HEK293 (cell line): ENCODE data around the gene MATCAP1.
A peak's percentile ranks its signal among the peaks of the same experiment; 100 is the strongest.

Experiments
- GLI4 ChIP-seq: fragments of 450-650 bp; formaldehyde crosslinking; IDR thresholded peaks from 2 replicates; pipeline ENCODE4 v1.5.1; 2016; ENCODE audit warnings: missing biosample characterization, missing genetic modification characterization
- KLF16 ChIP-seq: fragments of 450-650 bp; formaldehyde crosslinking; IDR thresholded peaks from 2 replicates; pipeline ENCODE4 v1.5.1; 2017; ENCODE audit warnings: missing biosample characterization, missing genetic modification characterization
- KLF7 ChIP-seq: fragments of 450-650 bp; formaldehyde crosslinking; IDR thresholded peaks from 2 replicates; pipeline ENCODE4 v1.5.1; 2016; ENCODE audit warnings: missing biosample characterization, missing genetic modification characterization, borderline replicate concordance
- MYNN ChIP-seq: fragments of 450-650 bp; formaldehyde crosslinking; IDR thresholded peaks from 2 replicates; pipeline ENCODE4 v1.5.1; 2016; ENCODE audit warnings: missing biosample characterization, missing genetic modification characterization, borderline replicate concordance
- OVOL3 ChIP-seq: fragments of 450-650 bp; formaldehyde crosslinking; IDR thresholded peaks from 2 replicates; pipeline ENCODE4 v1.5.1; 2016; ENCODE audit warnings: missing biosample characterization, missing genetic modification characterization
- SP2 ChIP-seq: fragments of 450-650 bp; formaldehyde crosslinking; IDR thresholded peaks from 2 replicates; pipeline ENCODE4 v1.5.1; 2016; ENCODE audit warnings: missing biosample characterization, missing genetic modification characterization
- WT1 ChIP-seq: fragments of 450-650 bp; formaldehyde crosslinking; IDR thresholded peaks from 2 replicates; pipeline ENCODE4 v1.5.1; 2016; ENCODE audit warnings: missing biosample characterization, missing genetic modification characterization
- ZBTB7A ChIP-seq: fragments of 450-650 bp; formaldehyde crosslinking; IDR thresholded peaks from 2 replicates; pipeline ENCODE4 v1.5.1; 2016; ENCODE audit warnings: low read depth, missing biosample characterization, missing genetic modification characterization
- ZNF114 ChIP-seq: fragments of 450-650 bp; formaldehyde crosslinking; IDR thresholded peaks from 2 replicates; pipeline ENCODE4 v1.5.0; 2017; ENCODE audit warnings: missing biosample characterization, missing genetic modification characterization
- ZNF19 ChIP-seq: fragments of 450-650 bp; formaldehyde crosslinking; IDR thresholded peaks from 2 replicates; pipeline ENCODE4; 2016; ENCODE audit warnings: missing biosample characterization, missing genetic modification characterization, low read depth
- ZNF239 ChIP-seq: fragments of 450-650 bp; formaldehyde crosslinking; IDR thresholded peaks from 2 replicates; pipeline ENCODE4 v1.5.1; 2016; ENCODE audit warnings: missing biosample characterization, missing genetic modification characterization
- ZNF324 ChIP-seq: fragments of 450-650 bp; formaldehyde crosslinking; IDR thresholded peaks from 2 replicates; pipeline ENCODE4 v1.5.1; 2016; ENCODE audit warnings: missing biosample characterization, missing genetic modification characterization
- ZNF354C ChIP-seq: fragments of 450-650 bp; formaldehyde crosslinking; IDR thresholded peaks from 2 replicates; pipeline ENCODE4 v1.5.1; 2016; ENCODE audit warnings: missing biosample characterization, missing genetic modification characterization, low read depth, borderline replicate concordance
- ZNF416 ChIP-seq: fragments of 450-650 bp; formaldehyde crosslinking; IDR thresholded peaks from 2 replicates; pipeline ENCODE4 v1.5.1; 2016; ENCODE audit warnings: missing biosample characterization, missing genetic modification characterization
- ZNF426 ChIP-seq: fragments of 450-650 bp; formaldehyde crosslinking; IDR thresholded peaks from 2 replicates; pipeline ENCODE4 v1.5.1; 2017; ENCODE audit warnings: missing biosample characterization, missing genetic modification characterization, mild to moderate bottlenecking, inconsistent platforms, moderate library complexity
- ZNF473 ChIP-seq: fragments of 450-650 bp; formaldehyde crosslinking; IDR thresholded peaks from 2 replicates; pipeline ENCODE4 v1.5.1; 2017; ENCODE audit warnings: missing biosample characterization, missing genetic modification characterization
- ZNF521 ChIP-seq: fragments of 450-650 bp; formaldehyde crosslinking; IDR thresholded peaks from 2 replicates; pipeline ENCODE4 v1.5.1; 2017; ENCODE audit warnings: missing biosample characterization, mild to moderate bottlenecking, missing genetic modification characterization
- ZNF548 ChIP-seq: fragments of 450-650 bp; formaldehyde crosslinking; IDR thresholded peaks from 2 replicates; pipeline ENCODE4 v1.5.1; 2016; ENCODE audit warnings: missing biosample characterization, missing genetic modification characterization
- ZNF555 ChIP-seq: fragments of 450-650 bp; formaldehyde crosslinking; conservative IDR thresholded peaks from 2 replicates; pipeline ENCODE4 v1.5.1; 2017; ENCODE audit warnings: missing biosample characterization, mild to moderate bottlenecking, missing genetic modification characterization, inconsistent platforms
- ZNF558 ChIP-seq: fragments of 450-650 bp; formaldehyde crosslinking; IDR thresholded peaks from 2 replicates; pipeline ENCODE4 v1.5.1; 2016; ENCODE audit warnings: missing biosample characterization, missing genetic modification characterization
- ZNF670 ChIP-seq: fragments of 450-650 bp; formaldehyde crosslinking; IDR thresholded peaks from 2 replicates; pipeline ENCODE4 v1.5.1; 2016; ENCODE audit warnings: missing biosample characterization, missing genetic modification characterization, low read depth
- ZNF677 ChIP-seq: fragments of 450-650 bp; IDR thresholded peaks from 2 replicates; pipeline ENCODE4 v1.5.0; 2018; ENCODE audit warnings: missing biosample characterization, mild to moderate bottlenecking, missing genetic modification characterization, moderate library complexity
- ZNF776 ChIP-seq: fragments of 450-650 bp; formaldehyde crosslinking; IDR thresholded peaks from 2 replicates; pipeline ENCODE4 v1.5.0; 2017; ENCODE audit warnings: missing biosample characterization, missing genetic modification characterization, borderline replicate concordance
- ZSCAN16 ChIP-seq: fragments of 450-650 bp; formaldehyde crosslinking; IDR thresholded peaks from 2 replicates; pipeline ENCODE4 v1.5.1; 2016; ENCODE audit warnings: missing biosample characterization, missing genetic modification characterization
- TF ChIP-seq, protein P1 (sequence below): fragments of 450-650 bp; formaldehyde crosslinking; conservative IDR thresholded peaks from 2 replicates; pipeline ENCODE4 v1.5.1; 2016; ENCODE audit warnings: low read depth, missing biosample characterization, missing genetic modification characterization
- TF ChIP-seq, protein P2 (sequence below): fragments of 450-650 bp; formaldehyde crosslinking; IDR thresholded peaks from 2 replicates; pipeline ENCODE4 v1.5.0; 2017; ENCODE audit warnings: missing biosample characterization, missing genetic modification characterization, borderline replicate concordance
- TF ChIP-seq, protein P3 (sequence below): fragments of 450-650 bp; formaldehyde crosslinking; conservative IDR thresholded peaks from 2 replicates; pipeline ENCODE4 v1.5.1; 2016; ENCODE audit warnings: low read depth, missing biosample characterization, missing genetic modification characterization
- TF ChIP-seq, protein P4 (sequence below): fragments of 450-650 bp; formaldehyde crosslinking; IDR thresholded peaks from 2 replicates; pipeline ENCODE4 v1.5.1; 2016; ENCODE audit warnings: missing biosample characterization, missing genetic modification characterization

Gene MATCAP1

DNA sequence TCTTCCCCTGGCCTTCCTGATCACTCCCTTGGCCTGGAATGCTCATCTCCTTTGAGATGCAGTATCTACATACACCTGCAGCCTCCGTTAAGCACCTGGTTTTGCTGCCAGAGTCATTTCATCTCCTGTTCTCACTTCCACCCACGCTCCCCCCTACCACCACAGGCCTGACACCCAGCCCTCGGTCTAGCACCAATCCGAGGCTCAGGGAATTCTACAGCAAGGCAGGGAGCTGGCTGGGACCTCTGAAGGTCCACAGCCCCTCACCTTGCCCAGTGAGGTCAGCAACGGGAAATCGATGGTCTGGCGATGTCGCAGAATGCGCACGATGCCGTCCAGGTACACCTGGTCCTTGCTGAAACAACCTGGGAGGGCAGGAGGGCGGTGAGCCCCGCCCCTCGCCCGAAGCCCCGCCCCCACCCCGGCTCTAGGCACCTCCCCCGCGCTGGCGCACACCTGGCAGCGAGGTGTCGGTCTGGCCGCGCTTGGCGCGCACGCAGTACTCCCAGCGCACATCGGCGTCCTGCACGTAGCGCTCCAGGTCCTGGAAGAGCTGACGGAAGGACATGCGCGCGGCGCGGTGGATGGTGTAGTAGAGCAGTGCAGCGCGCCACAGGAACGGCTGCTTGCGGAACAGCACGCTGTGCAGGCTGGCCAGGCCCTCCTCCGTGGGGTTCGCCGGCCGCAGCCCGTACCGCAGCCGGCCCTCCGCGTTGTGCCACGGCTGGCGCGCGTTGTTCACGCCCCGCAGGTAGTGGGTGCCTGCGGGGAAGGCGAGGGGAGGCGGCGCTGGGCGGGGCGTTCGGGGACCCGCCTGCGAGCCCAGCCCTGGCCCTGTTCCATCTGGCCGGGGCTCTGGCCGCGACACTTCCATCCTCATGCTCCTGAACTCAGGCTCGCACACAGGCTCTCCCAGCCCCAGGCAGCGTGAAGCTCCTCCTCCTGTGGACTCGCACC is 5.7 kb downstream of the MATCAP1 start (continued):
- TF ChIP-seq, protein P1, sequence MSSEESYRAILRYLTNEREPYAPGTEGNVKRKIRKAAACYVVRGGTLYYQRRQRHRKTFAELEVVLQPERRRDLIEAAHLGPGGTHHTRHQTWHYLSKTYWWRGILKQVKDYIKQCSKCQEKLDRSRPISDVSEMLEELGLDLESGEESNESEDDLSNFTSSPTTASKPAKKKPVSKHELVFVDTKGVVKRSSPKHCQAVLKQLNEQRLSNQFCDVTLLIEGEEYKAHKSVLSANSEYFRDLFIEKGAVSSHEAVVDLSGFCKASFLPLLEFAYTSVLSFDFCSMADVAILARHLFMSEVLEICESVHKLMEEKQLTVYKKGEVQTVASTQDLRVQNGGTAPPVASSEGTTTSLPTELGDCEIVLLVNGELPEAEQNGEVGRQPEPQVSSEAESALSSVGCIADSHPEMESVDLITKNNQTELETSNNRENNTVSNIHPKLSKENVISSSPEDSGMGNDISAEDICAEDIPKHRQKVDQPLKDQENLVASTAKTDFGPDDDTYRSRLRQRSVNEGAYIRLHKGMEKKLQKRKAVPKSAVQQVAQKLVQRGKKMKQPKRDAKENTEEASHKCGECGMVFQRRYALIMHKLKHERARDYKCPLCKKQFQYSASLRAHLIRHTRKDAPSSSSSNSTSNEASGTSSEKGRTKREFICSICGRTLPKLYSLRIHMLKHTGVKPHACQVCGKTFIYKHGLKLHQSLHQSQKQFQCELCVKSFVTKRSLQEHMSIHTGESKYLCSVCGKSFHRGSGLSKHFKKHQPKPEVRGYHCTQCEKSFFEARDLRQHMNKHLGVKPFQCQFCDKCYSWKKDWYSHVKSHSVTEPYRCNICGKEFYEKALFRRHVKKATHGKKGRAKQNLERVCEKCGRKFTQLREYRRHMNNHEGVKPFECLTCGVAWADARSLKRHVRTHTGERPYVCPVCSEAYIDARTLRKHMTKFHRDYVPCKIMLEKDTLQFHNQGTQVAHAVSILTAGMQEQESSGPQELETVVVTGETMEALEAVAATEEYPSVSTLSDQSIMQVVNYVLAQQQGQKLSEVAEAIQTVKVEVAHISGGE (tag by site-specific recombination), result peak; percentile 23; the same call in 1 of the 2 replicates
- TF ChIP-seq ZNF19, result no peak
- no peak for TF ChIP-seq ZNF473 (tag by site-specific recombination)
- no peak for TF ChIP-seq ZNF677
- TF ChIP-seq, protein P2, sequence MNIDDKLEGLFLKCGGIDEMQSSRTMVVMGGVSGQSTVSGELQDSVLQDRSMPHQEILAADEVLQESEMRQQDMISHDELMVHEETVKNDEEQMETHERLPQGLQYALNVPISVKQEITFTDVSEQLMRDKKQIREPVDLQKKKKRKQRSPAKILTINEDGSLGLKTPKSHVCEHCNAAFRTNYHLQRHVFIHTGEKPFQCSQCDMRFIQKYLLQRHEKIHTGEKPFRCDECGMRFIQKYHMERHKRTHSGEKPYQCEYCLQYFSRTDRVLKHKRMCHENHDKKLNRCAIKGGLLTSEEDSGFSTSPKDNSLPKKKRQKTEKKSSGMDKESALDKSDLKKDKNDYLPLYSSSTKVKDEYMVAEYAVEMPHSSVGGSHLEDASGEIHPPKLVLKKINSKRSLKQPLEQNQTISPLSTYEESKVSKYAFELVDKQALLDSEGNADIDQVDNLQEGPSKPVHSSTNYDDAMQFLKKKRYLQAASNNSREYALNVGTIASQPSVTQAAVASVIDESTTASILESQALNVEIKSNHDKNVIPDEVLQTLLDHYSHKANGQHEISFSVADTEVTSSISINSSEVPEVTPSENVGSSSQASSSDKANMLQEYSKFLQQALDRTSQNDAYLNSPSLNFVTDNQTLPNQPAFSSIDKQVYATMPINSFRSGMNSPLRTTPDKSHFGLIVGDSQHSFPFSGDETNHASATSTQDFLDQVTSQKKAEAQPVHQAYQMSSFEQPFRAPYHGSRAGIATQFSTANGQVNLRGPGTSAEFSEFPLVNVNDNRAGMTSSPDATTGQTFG, result no peak
- TF ChIP-seq ZNF354C (tag by site-specific recombination), result no peak
- TF ChIP-seq ZBTB7A, result no peak
- TF ChIP-seq ZNF324 (tag by site-specific recombination), result no peak
- peak; percentile 63 for TF ChIP-seq SP2 (tag by site-specific recombination)
- TF ChIP-seq, protein P3, sequence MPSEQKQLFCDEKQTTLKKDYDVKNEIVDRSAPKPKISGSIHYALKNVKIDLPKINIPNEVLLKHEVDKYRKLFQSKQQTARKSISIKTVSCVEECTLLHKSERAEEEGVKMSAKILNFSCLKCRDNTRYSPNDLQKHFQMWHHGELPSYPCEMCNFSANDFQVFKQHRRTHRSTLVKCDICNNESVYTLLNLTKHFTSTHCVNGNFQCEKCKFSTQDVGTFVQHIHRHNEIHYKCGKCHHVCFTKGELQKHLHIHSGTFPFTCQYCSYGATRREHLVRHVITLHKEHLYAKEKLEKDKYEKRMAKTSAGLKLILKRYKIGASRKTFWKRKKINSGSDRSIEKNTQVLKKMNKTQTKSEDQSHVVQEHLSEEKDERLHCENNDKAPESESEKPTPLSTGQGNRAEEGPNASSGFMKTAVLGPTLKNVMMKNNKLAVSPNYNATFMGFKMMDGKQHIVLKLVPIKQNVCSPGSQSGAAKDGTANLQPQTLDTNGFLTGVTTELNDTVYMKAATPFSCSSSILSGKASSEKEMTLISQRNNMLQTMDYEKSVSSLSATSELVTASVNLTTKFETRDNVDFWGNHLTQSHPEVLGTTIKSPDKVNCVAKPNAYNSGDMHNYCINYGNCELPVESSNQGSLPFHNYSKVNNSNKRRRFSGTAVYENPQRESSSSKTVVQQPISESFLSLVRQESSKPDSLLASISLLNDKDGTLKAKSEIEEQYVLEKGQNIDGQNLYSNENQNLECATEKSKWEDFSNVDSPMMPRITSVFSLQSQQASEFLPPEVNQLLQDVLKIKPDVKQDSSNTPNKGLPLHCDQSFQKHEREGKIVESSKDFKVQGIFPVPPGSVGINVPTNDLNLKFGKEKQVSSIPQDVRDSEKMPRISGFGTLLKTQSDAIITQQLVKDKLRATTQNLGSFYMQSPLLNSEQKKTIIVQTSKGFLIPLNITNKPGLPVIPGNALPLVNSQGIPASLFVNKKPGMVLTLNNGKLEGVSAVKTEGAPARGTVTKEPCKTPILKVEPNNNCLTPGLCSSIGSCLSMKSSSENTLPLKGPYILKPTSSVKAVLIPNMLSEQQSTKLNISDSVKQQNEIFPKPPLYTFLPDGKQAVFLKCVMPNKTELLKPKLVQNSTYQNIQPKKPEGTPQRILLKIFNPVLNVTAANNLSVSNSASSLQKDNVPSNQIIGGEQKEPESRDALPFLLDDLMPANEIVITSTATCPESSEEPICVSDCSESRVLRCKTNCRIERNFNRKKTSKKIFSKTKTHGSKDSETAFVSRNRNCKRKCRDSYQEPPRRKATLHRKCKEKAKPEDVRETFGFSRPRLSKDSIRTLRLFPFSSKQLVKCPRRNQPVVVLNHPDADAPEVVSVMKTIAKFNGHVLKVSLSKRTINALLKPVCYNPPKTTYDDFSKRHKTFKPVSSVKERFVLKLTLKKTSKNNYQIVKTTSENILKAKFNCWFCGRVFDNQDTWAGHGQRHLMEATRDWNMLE, result no peak
- TF ChIP-seq ZNF114, result no peak
- no peak for TF ChIP-seq ZNF548
- TF ChIP-seq MYNN (tag by site-specific recombination), result no peak
- TF ChIP-seq ZNF555 (tag by site-specific recombination), result no peak
- TF ChIP-seq, protein P4, sequence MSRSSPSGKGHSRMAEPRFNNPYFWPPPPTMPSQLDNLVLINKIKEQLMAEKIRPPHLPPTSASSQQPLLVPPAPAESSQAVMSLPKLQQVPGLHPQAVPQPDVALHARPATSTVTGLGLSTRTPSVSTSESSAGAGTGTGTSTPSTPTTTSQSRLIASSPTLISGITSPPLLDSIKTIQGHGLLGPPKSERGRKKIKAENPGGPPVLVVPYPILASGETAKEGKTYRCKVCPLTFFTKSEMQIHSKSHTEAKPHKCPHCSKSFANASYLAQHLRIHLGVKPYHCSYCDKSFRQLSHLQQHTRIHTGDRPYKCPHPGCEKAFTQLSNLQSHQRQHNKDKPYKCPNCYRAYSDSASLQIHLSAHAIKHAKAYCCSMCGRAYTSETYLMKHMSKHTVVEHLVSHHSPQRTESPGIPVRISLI (tag by site-specific recombination), result no peak
- no peak for TF ChIP-seq ZNF521 (tag by site-specific recombination)
- TF ChIP-seq ZNF416, result no peak
- TF ChIP-seq GLI4 (tag by site-specific recombination), result no peak
- no peak for TF ChIP-seq ZNF558 (tag by site-specific recombination)
- TF ChIP-seq ZNF239 (tag by site-specific recombination), result no peak
- TF ChIP-seq KLF16 (tag by site-specific recombination), result no peak; the same call in 1 of the 2 replicates
- no peak for TF ChIP-seq OVOL3 (tag by site-specific recombination)
- no peak for TF ChIP-seq WT1
- TF ChIP-seq ZNF426 (tag by site-specific recombination), result no peak
- no peak for TF ChIP-seq ZSCAN16
- TF ChIP-seq ZNF670 (tag by site-specific recombination), result no peak
- no peak for TF ChIP-seq KLF7 (tag by site-specific recombination)
- no peak for TF ChIP-seq ZNF776
